T-helper 17 cell (primary cell): ENCODE results near the gene TMEM238. TPM values are rescaled to one million over a fixed set of nuclear protein-coding genes. Genes with fewer than 3 reads are reported as not detected.
"Not testable (repeated sequence)": the region's sequence is repeated elsewhere in the genome, so short reads cannot be mapped to it uniquely, and the experiment has no call there.

Experiments
- ATAC-seq: fragments of 150-1000 bp; cut with Tn5 transposase; 2 replicates; pipeline ENCODE4 v1.10.0; 2021; ENCODE audit warnings: mild to moderate bottlenecking, moderate library complexity
- DNase-seq, 3 donors: peaks; one replicate each; pipeline versions ENCODE4 v3.0.0 to v3.0.0-alpha.2; 2020 to 2021
- H3K9me3 ChIP-seq: one replicate; pipeline ENCODE4 v1.7.0; 2013; ENCODE audit warnings: low read length, mild to moderate bottlenecking; ENCODE audit not compliant: control insufficient read depth, poor library complexity, severe bottlenecking
- H3K27ac Mint-ChIP-seq: one replicate; pipeline ENCODE4 v1.8.0; 2022; ENCODE audit warnings: mild to moderate bottlenecking, moderate library complexity, mixed read lengths
- H3K27me3 Mint-ChIP-seq: one replicate; pipeline ENCODE4 v1.8.0; 2022; ENCODE audit warnings: mixed read lengths
- H3K36me3 Mint-ChIP-seq: one replicate; pipeline ENCODE4 v1.8.0; 2022; ENCODE audit warnings: low read depth, mixed read lengths
- H3K4me1 Mint-ChIP-seq: one replicate; pipeline ENCODE4 v1.8.0; 2022; ENCODE audit warnings: mild to moderate bottlenecking, mixed read lengths
- H3K4me3 Mint-ChIP-seq: one replicate; pipeline ENCODE4 v1.8.0; 2022; ENCODE audit warnings: mild to moderate bottlenecking, moderate library complexity, mixed read lengths
- total RNA-seq, 4 donors: library from RNA in 2 of 4; stranded (reverse) in 2 of 4; gene quantifications; one replicate each; pipeline ENCODE4 v1.2.3 and lab custom pipeline; 2022 to 2026

Gene TMEM238
- total RNA-seq (10 to 100 TPM; 14.6 to 19.5 TPM), total RNA-seq (lab: John Stamatoyannopoulos, UW) (2.1 to 3.8 reads per million in 2 donors)

- H3K27me3 Mint-ChIP-seq = peaks cover 5% of the 10 kb centered on the region
- peaks cover 7% of the 10 kb centered on the region for H3K36me3 Mint-ChIP-seq
- no peak for ATAC-seq
- H3K9me3 ChIP-seq = no peaks in the 10 kb centered on the region
- peak within 1 kb of the TSS; percentile 100 for H3K4me3 Mint-ChIP-seq
- DNase-seq = peak in 2 of 3 donors; percentile 27 to 35
- peak within 1 kb of the TSS; percentile 100 for H3K27ac Mint-ChIP-seq
- peaks cover 48% of the 10 kb centered on the region for H3K4me1 Mint-ChIP-seq
Observed at GRCh38 chr19:55384131-55384919, at the start of gene TMEM238. Gene TMEM238, minus strand, starts transcription at chr19:55384292. Its CDS starts 33 bp downstream, at chr19:55384259.

- Mint-ChIP-seq H3K27ac (no peak overlapping the region), H3K4me1 (no peaks in the 10 kb centered on the region), H3K27me3 (peaks cover 52% of the 10 kb centered on the region), H3K36me3 (no peaks in the 10 kb centered on the region), H3K4me3 (no peak overlapping the region)
- ATAC-seq (no peak), DNase-seq (no peak)
- H3K9me3 ChIP-seq = no peaks in the 10 kb centered on the region
Observed at GRCh38 chr19:55433292-55433691, 49.2 kb upstream of the TMEM238 start.

- ATAC-seq = no peak
- Mint-ChIP-seq H3K27me3 (peaks cover 52% of the 10 kb centered on the region), H3K36me3 (no peaks in the 10 kb centered on the region), H3K4me3 (no peak overlapping the region), H3K27ac (no peak overlapping the region), H3K4me1 (no peaks in the 10 kb centered on the region)
- DNase-seq = no peak
- no peaks in the 10 kb centered on the region for H3K9me3 ChIP-seq
Observed at GRCh38 chr19:55432241-55432959, 48.3 kb upstream of the TMEM238 start.

GRCh38 chr19:55431183-55431582 lies 47.1 kb upstream of the TMEM238 start:
- Mint-ChIP-seq H3K4me1 (no peaks in the 10 kb centered on the region), H3K4me3 (no peak overlapping the region), H3K36me3 (no peaks in the 10 kb centered on the region), H3K27ac (no peak overlapping the region), H3K27me3 (peaks cover 41% of the 10 kb centered on the region)
- ATAC-seq = no peak
- H3K9me3 ChIP-seq = no peaks in the 10 kb centered on the region
- DNase-seq = no peak

GRCh38 chr19:55426042-55426441 lies 42.0 kb upstream of the TMEM238 start:
- H3K9me3 ChIP-seq = no peaks in the 10 kb centered on the region
- no peak overlapping the region for H3K27ac Mint-ChIP-seq
- DNase-seq (no peak), ATAC-seq (no peak)
- no peak overlapping the region for H3K4me3 Mint-ChIP-seq
- peaks cover 24% of the 10 kb centered on the region for H3K27me3 Mint-ChIP-seq
- no peaks in the 10 kb centered on the region for H3K36me3 Mint-ChIP-seq
- peaks cover 6% of the 10 kb centered on the region for H3K4me1 Mint-ChIP-seq

GRCh38 chr19:55424518-55424917 lies 40.4 kb upstream of the TMEM238 start:
- H3K9me3 ChIP-seq = no peaks in the 10 kb centered on the region
- H3K27me3 Mint-ChIP-seq = peaks cover 9% of the 10 kb centered on the region
- ATAC-seq (no peak), DNase-seq (no peak)
- peaks cover 10% of the 10 kb centered on the region for H3K4me1 Mint-ChIP-seq
- H3K27ac Mint-ChIP-seq = no peak overlapping the region
- no peak overlapping the region for H3K4me3 Mint-ChIP-seq
- H3K36me3 Mint-ChIP-seq = no peaks in the 10 kb centered on the region

GRCh38 chr19:55423225-55424005 lies 39.3 kb upstream of the TMEM238 start:
- no peaks in the 10 kb centered on the region for H3K9me3 ChIP-seq
- ATAC-seq = no peak
- Mint-ChIP-seq H3K4me1 (peaks cover 11% of the 10 kb centered on the region), H3K4me3 (no peak overlapping the region), H3K36me3 (no peaks in the 10 kb centered on the region), H3K27ac (no peak overlapping the region), H3K27me3 (peaks cover 2% of the 10 kb centered on the region)
- DNase-seq = no peak

- not testable (repeated sequence) for H3K36me3 Mint-ChIP-seq, H3K9me3 ChIP-seq, H3K27me3 Mint-ChIP-seq
- peak overlapping the region; percentile 77 for H3K4me3 Mint-ChIP-seq
- DNase-seq (peak in 1 of 3 donors; percentile 21), ATAC-seq (peak; percentile 91)
- peak overlapping the region; percentile 49 for H3K27ac Mint-ChIP-seq
- H3K4me1 Mint-ChIP-seq = peaks cover 16% of the 10 kb centered on the region
Observed at GRCh38 chr19:55421281-55421680, 37.2 kb upstream of the TMEM238 start.

- H3K36me3 Mint-ChIP-seq = no peaks in the 10 kb centered on the region
- no peaks in the 10 kb centered on the region for H3K9me3 ChIP-seq
- H3K27me3 Mint-ChIP-seq = no peaks in the 10 kb centered on the region
- peaks cover 16% of the 10 kb centered on the region for H3K4me1 Mint-ChIP-seq
- no peak for DNase-seq
- no peak for ATAC-seq
- H3K27ac Mint-ChIP-seq = no peak overlapping the region
- H3K4me3 Mint-ChIP-seq = no peak overlapping the region
Observed at GRCh38 chr19:55419624-55420236, 35.6 kb upstream of the TMEM238 start.

GRCh38 chr19:55419103-55419502 lies 35.0 kb upstream of the TMEM238 start:
- Mint-ChIP-seq H3K36me3 (no peaks in the 10 kb centered on the region), H3K27ac (no peak overlapping the region), H3K27me3 (no peaks in the 10 kb centered on the region), H3K4me1 (peaks cover 16% of the 10 kb centered on the region), H3K4me3 (no peak overlapping the region)
- H3K9me3 ChIP-seq = no peaks in the 10 kb centered on the region
- ATAC-seq (no peak), DNase-seq (no peak)

GRCh38 chr19:55418185-55418584 lies 34.1 kb upstream of the TMEM238 start:
- H3K27me3 Mint-ChIP-seq = no peaks in the 10 kb centered on the region
- ATAC-seq (peak; percentile 71), DNase-seq (peak in 2 of 3 donors; percentile 20 to 45)
- no peaks in the 10 kb centered on the region for H3K9me3 ChIP-seq
- no peak overlapping the region for H3K27ac Mint-ChIP-seq
- H3K4me3 Mint-ChIP-seq = peak overlapping the region; percentile 25
- no peaks in the 10 kb centered on the region for H3K36me3 Mint-ChIP-seq
- peaks cover 16% of the 10 kb centered on the region for H3K4me1 Mint-ChIP-seq

- DNase-seq (no peak), ATAC-seq (no peak)
- Mint-ChIP-seq H3K27me3 (no peaks in the 10 kb centered on the region), H3K4me3 (no peak overlapping the region), H3K27ac (no peak overlapping the region), H3K36me3 (peaks cover 7% of the 10 kb centered on the region), H3K4me1 (peaks cover 21% of the 10 kb centered on the region)
- no peaks in the 10 kb centered on the region for H3K9me3 ChIP-seq
Observed at GRCh38 chr19:55410168-55410567, 26.1 kb upstream of the TMEM238 start.

GRCh38 chr19:55409179-55409578 lies 25.1 kb upstream of the TMEM238 start:
- not testable (repeated sequence) for H3K27me3 Mint-ChIP-seq, DNase-seq, ATAC-seq, H3K4me3 Mint-ChIP-seq, H3K36me3 Mint-ChIP-seq, H3K9me3 ChIP-seq
- Mint-ChIP-seq H3K27ac (peak overlapping the region; percentile 95), H3K4me1 (peaks cover 21% of the 10 kb centered on the region)
